ENCODE data around the gene CREB3. TPM values are rescaled to one million over a fixed set of nuclear protein-coding genes. Genes with fewer than 3 reads are reported as not detected.
A peak's percentile ranks its signal among the peaks of the same experiment; 100 is the strongest.

CREB3 gene
- total and polyA plus RNA-seq, 2 experiments from 2014 or later, result 20.3 to 32.4 TPM

GRCh38 chr9:35723426-35723825, 9.0 kb upstream of the CREB3 start (continued):
- TF ChIP-seq CTCF (conservative IDR thresholded peaks at IDR 0.05; ENCODE audit: low read depth in 2 of 2) (no peak), STAT1 (IDR thresholded peaks at IDR 0.05; ENCODE audit: unreplicated experiment) (no peak)

GRCh38 chr9:35723908-35724307, 8.6 kb upstream of the CREB3 start:
- H3K27ac ChIP-seq (ENCODE audit: low read depth), result no peak overlapping the region
- peaks cover 21% of the 10 kb centered on the region for H3K4me1 ChIP-seq (ENCODE audit: insufficient read depth)
- peaks cover 31% of the 10 kb centered on the region for H3K36me3 ChIP-seq (ENCODE audit: insufficient read depth)
- H3K27ac Mint-ChIP-seq, result no peak overlapping the region
- H3K9me2 ChIP-seq (ENCODE audit: insufficient read depth), result no peaks in the 10 kb centered on the region
- H3K36me3 Mint-ChIP-seq (ENCODE audit: low read depth), result peaks cover 63% of the 10 kb centered on the region
- H3K9me3 Mint-ChIP-seq, result no peaks in the 10 kb centered on the region; the same call in 2 of the 3 replicates
- DNase-seq (ENCODE audit: low spot score), result no peak
- H4K20me1 ChIP-seq (replicated peaks; ENCODE audit: insufficient read depth), result peaks cover under 1% of the 10 kb centered on the region; the same call in 1 of the 2 replicates
- no peaks in the 10 kb centered on the region for H3K27me3 ChIP-seq (ENCODE audit: insufficient read depth)
- no peak overlapping the region for H3K4me2 ChIP-seq
- no peaks in the 10 kb centered on the region; the same call in 1 of the 3 replicates for H3K4me1 Mint-ChIP-seq
- H2AFZ ChIP-seq, result no peak overlapping the region
- no peak for TF ChIP-seq REST (IDR thresholded peaks at IDR 0.05; ENCODE audit: unreplicated experiment)
- no peak for TF ChIP-seq NANOG (IDR thresholded peaks at IDR 0.05; ENCODE audit: borderline replicate concordance)
- no peak for TF ChIP-seq JUNB (IDR thresholded peaks at IDR 0.05; ENCODE audit: unreplicated experiment)
- TF ChIP-seq EZH2phosphoT487 (IDR thresholded peaks at IDR 0.05; ENCODE audit: unreplicated experiment), result no peak
- ATAC-seq, result no peak
- H3K27me3 Mint-ChIP-seq (ENCODE audit: insufficient read depth, low read depth, poor library complexity), result no peaks in the 10 kb centered on the region
- H3F3A ChIP-seq (replicated peaks; ENCODE audit: low read depth), result no peaks in the 10 kb centered on the region
- no peak overlapping the region for H3K4me3 Mint-ChIP-seq
- no peak overlapping the region for H3K4me3 ChIP-seq
- H3K79me2 ChIP-seq (replicated peaks; ENCODE audit: insufficient read depth), result peaks cover 20% of the 10 kb centered on the region

GRCh38 chr9:35725362-35725761, 7.1 kb upstream of the CREB3 start:
- TF ChIP-seq EZH2phosphoT487 (IDR thresholded peaks at IDR 0.05; ENCODE audit: unreplicated experiment) (no peak), CTCF (conservative IDR thresholded peaks at IDR 0.05; ENCODE audit: low read depth in 2 of 2) (peak in 1 of 2 experiments; percentile 4; a peak in 1 of 4 replicates), POLR2AphosphoS5 (IDR thresholded peaks at IDR 0.05; ENCODE audit: low read depth) (no peak)
- H4K20me1 ChIP-seq (replicated peaks; ENCODE audit: insufficient read depth), result peaks cover 4% of the 10 kb centered on the region; the same call in 1 of the 2 replicates

More at GRCh38 chr9:35725362-35725761, 7.1 kb upstream of the CREB3 start:
- ATAC-seq (no peak), DNase-seq (ENCODE audit: low spot score) (peak; percentile 55)
- no peaks in the 10 kb centered on the region; the same call in 1 of the 3 replicates for H3K4me1 Mint-ChIP-seq
- H3K36me3 Mint-ChIP-seq (ENCODE audit: low read depth), result peaks cover 49% of the 10 kb centered on the region
- H3K27me3 Mint-ChIP-seq (ENCODE audit: insufficient read depth, low read depth, poor library complexity), result peaks cover 2% of the 10 kb centered on the region
- no peak overlapping the region for H3K27ac Mint-ChIP-seq
- H3K36me3 ChIP-seq (ENCODE audit: insufficient read depth), result peaks cover 24% of the 10 kb centered on the region
- H3K27me3 ChIP-seq (ENCODE audit: insufficient read depth), result no peaks in the 10 kb centered on the region
- H3K4me1 ChIP-seq (ENCODE audit: insufficient read depth), result peaks cover 32% of the 10 kb centered on the region
- no peak overlapping the region for H3K4me3 Mint-ChIP-seq
- no peak overlapping the region for H3K27ac ChIP-seq (ENCODE audit: low read depth)
- no peak overlapping the region for H2AFZ ChIP-seq
- H3K9me2 ChIP-seq (ENCODE audit: insufficient read depth), result no peaks in the 10 kb centered on the region
- no peaks in the 10 kb centered on the region; the same call in 2 of the 3 replicates for H3K9me3 Mint-ChIP-seq
- no peaks in the 10 kb centered on the region for H3F3A ChIP-seq (replicated peaks; ENCODE audit: low read depth)
- H3K4me2 ChIP-seq, result no peak overlapping the region
- H3K79me2 ChIP-seq (replicated peaks; ENCODE audit: insufficient read depth), result peaks cover 31% of the 10 kb centered on the region
- H3K4me3 ChIP-seq, result no peak overlapping the region
